KBM-7 (cell line): Measurements from ENCODE around the gene NPBWR2.
"Not testable (repeated sequence)": the region's sequence is repeated elsewhere in the genome, so short reads cannot be mapped to it uniquely, and the experiment has no call there.

Experiments
- DNase-seq: peaks from one replicate; pipeline ENCODE4 v3.0.0-alpha.2; 2015
- in situ Hi-C: fragments of 300-500 bp; cut with MboI; formaldehyde crosslinking; loops from 2 replicates; pipeline ENCODE4 v1.14.3; 2020; ENCODE audit warnings: low sequenced_read_pairs, low pct_unique_long_range_greater_than_20kb, mixed read lengths

NPBWR2 gene

GRCh38 chr20:64091770-64092169 lies 15.6 kb downstream of the NPBWR2 start:
- in situ Hi-C loops: no loop called here
- DNase-seq: no peak

GRCh38 chr20:64091340-64091739 lies 16.0 kb downstream of the NPBWR2 start:
- in situ Hi-C loops: no loop called here

GRCh38 chr20:64090165-64090564 lies 17.2 kb downstream of the NPBWR2 start:
- in situ Hi-C loops: no loop called here
- DNase-seq: no peak

More at GRCh38 chr20:64091340-64091739, 16.0 kb downstream of the NPBWR2 start:
- DNase-seq: no peak

GRCh38 chr20:64088586-64088985 lies 18.8 kb downstream of the NPBWR2 start:
- in situ Hi-C loops, DNase-seq: not testable (repeated sequence)

GRCh38 chr20:64087226-64087825 lies 20.0 kb downstream of the NPBWR2 start:
- DNase-seq, in situ Hi-C loops: not testable (repeated sequence)

GRCh38 chr20:64086801-64087200 lies 20.6 kb downstream of the NPBWR2 start:
- in situ Hi-C loops: no loop called here
- no peak for DNase-seq

- in situ Hi-C loops: no loop called here
Observed at GRCh38 chr20:64084685-64085152, 22.6 kb downstream of the NPBWR2 start.

GRCh38 chr20:64083804-64084684 lies 23.3 kb downstream of the NPBWR2 start, which contains the start of gene LKAAEAR1:
TSS of gene LKAAEAR1 (minus strand) at chr20:64084398. CDS start at chr20:64084219, 179 bp downstream.
- no peak for DNase-seq
- in situ Hi-C loops: no loop called here

More at GRCh38 chr20:64084685-64085152, 22.6 kb downstream of the NPBWR2 start:
- no peak for DNase-seq

- DNase-seq: peak; percentile 83
- in situ Hi-C loops: no loop called here
Observed at GRCh38 chr20:64083378-64083803, 24.0 kb downstream of the NPBWR2 start.

GRCh38 chr20:64082820-64083377 lies 24.5 kb downstream of the NPBWR2 start:
- no peak for DNase-seq
- in situ Hi-C loops: no loop called here

- DNase-seq: peak; percentile 61
- in situ Hi-C loops: no loop called here
Observed at GRCh38 chr20:64082126-64082731, 25.1 kb downstream of the NPBWR2 start.

- DNase-seq: no peak
- in situ Hi-C loops: no loop called here
Observed at GRCh38 chr20:64081624-64081964, 25.8 kb downstream of the NPBWR2 start.

- DNase-seq: no peak
- in situ Hi-C loops: no loop called here
Observed at GRCh38 chr20:64080813-64081623, 26.3 kb downstream of the NPBWR2 start.

GRCh38 chr20:64080013-64080812 lies 27.2 kb downstream of the NPBWR2 start, which contains the start of gene OPRL1:
TSS of gene OPRL1 (plus strand) at chr20:64080082. CDS start at chr20:64092721, 12,639 bp downstream.
- peak; percentile 41 for DNase-seq
- in situ Hi-C loops: no loop called here

- in situ Hi-C loops: no loop called here
- peak; percentile 97 for DNase-seq
Observed at GRCh38 chr20:64079273-64080012, 27.9 kb downstream of the NPBWR2 start, which contains the start of gene RGS19. TSS of gene RGS19 (minus strand) at chr20:64079518. CDS start at chr20:64076886, 2,632 bp downstream.

GRCh38 chr20:64078934-64079272 lies 28.5 kb downstream of the NPBWR2 start:
- no peak for DNase-seq
- in situ Hi-C loops: no loop called here

GRCh38 chr20:64077876-64078551 lies 29.4 kb downstream of the NPBWR2 start:
- in situ Hi-C loops: no loop called here

More at GRCh38 chr20:64077876-64078551, 29.4 kb downstream of the NPBWR2 start:
- peak; percentile 67 for DNase-seq
